GM18909 (cell line): ENCODE measurements around the gene KIF7.

Source experiments
- ATAC-seq: cut with Tn5 transposase; IDR thresholded peaks from one replicate; pipeline ENCODE4 v1.9.1; 2021; ENCODE audit warnings: mild to moderate bottlenecking; ENCODE audit not compliant: unreplicated experiment, poor library complexity

Gene KIF7

GRCh38 chr15:89652131-89652530, 3.1 kb downstream of the KIF7 start:
- ATAC-seq, result no peak

GRCh38 chr15:89649716-89650115, 5.6 kb downstream of the KIF7 start:
- ATAC-seq, result no peak

GRCh38 chr15:89649013-89649625, 6.1 kb downstream of the KIF7 start:
- ATAC-seq, result no peak

GRCh38 chr15:89648106-89649012, 6.9 kb downstream of the KIF7 start:
- no peak for ATAC-seq

- no peak for ATAC-seq
These were observed 7.9 kb downstream of the KIF7 start for GRCh38 chr15:89647191-89647851.

GRCh38 chr15:89646416-89647141, 8.7 kb downstream of the KIF7 start:
- ATAC-seq, result no peak

- no peak for ATAC-seq
These were observed 9.6 kb downstream of the KIF7 start for GRCh38 chr15:89645680-89646079.

- ATAC-seq, result no peak
These were observed 13.2 kb downstream of the KIF7 start for GRCh38 chr15:89642106-89642505.

- no peak for ATAC-seq
These were observed 14.2 kb downstream of the KIF7 start for GRCh38 chr15:89641053-89641452.

GRCh38 chr15:89640245-89640644, 15.0 kb downstream of the KIF7 start:
- no peak for ATAC-seq

GRCh38 chr15:89633585-89633984, 21.7 kb downstream of the KIF7 start:
- no peak for ATAC-seq

- ATAC-seq, result no peak
These were observed 22.5 kb downstream of the KIF7 start for GRCh38 chr15:89632563-89633430.

GRCh38 chr15:89631902-89632264, 23.4 kb downstream of the KIF7 start:
- ATAC-seq, result no peak

- no peak for ATAC-seq
These were observed 24.0 kb downstream of the KIF7 start for GRCh38 chr15:89630974-89631901.

GRCh38 chr15:89630260-89630659, 25.0 kb downstream of the KIF7 start:
- ATAC-seq, result no peak

- no peak for ATAC-seq
These were observed 25.4 kb downstream of the KIF7 start for GRCh38 chr15:89629829-89630228.

- no peak for ATAC-seq
These were observed 26.2 kb downstream of the KIF7 start for GRCh38 chr15:89628806-89629715.

GRCh38 chr15:89628301-89628700, 27.0 kb downstream of the KIF7 start:
- ATAC-seq, result no peak
